ENCODE results near the gene WDR27.
A peak's percentile ranks its signal among the peaks of the same experiment; 100 is the strongest.

WDR27 gene

GRCh38 chr6:169678342-169678741, 23.5 kb downstream of the WDR27 start:
- Histone ChIP-seq H3K4me1 (ENCODE audit: control insufficient read depth, insufficient read depth, low read length, poor library complexity, severe bottlenecking) (no peaks in the 10 kb centered on the region), H3K4me3 (ENCODE audit: extremely low read depth, insufficient read depth, low read length, poor library complexity, severe bottlenecking) (no peak overlapping the region), H3K27ac (ENCODE audit: low read depth, low read length, severe bottlenecking) (no peak overlapping the region), H3K9me3 (ENCODE audit: control insufficient read depth, low read length) (peaks cover 3% of the 10 kb centered on the region), H3K36me3 (ENCODE audit: control insufficient read depth, insufficient read depth, low read length) (peaks cover 60% of the 10 kb centered on the region)
- WGBS, 2 experiments (ENCODE audit: insufficient coverage in 2 of 2) = 67 to 100% methylated on average over 1 of the region's 1 CpG

GRCh38 chr6:169677096-169677495, 24.7 kb downstream of the WDR27 start:
- Histone ChIP-seq H3K9me3 (ENCODE audit: control insufficient read depth, low read length) (peaks cover 3% of the 10 kb centered on the region), H3K27ac (ENCODE audit: low read depth, low read length, severe bottlenecking) (no peak overlapping the region), H3K36me3 (ENCODE audit: control insufficient read depth, insufficient read depth, low read length) (peaks cover 60% of the 10 kb centered on the region), H3K4me1 (ENCODE audit: control insufficient read depth, insufficient read depth, low read length, poor library complexity, severe bottlenecking) (no peaks in the 10 kb centered on the region), H3K4me3 (ENCODE audit: extremely low read depth, insufficient read depth, low read length, poor library complexity, severe bottlenecking) (no peak overlapping the region)
- 88 to 100% methylated on average over 1 of the region's 1 CpG for WGBS, 2 experiments (ENCODE audit: insufficient coverage in 2 of 2)

- H3K4me3 ChIP-seq (ENCODE audit: extremely low read depth, insufficient read depth, low read length, poor library complexity, severe bottlenecking) = no peak overlapping the region
- H3K36me3 ChIP-seq (ENCODE audit: control insufficient read depth, insufficient read depth, low read length) = peaks cover 56% of the 10 kb centered on the region
- 96 to 100% methylated on average over 1 to 3 of the region's 3 CpGs for WGBS, 2 experiments (ENCODE audit: insufficient coverage in 2 of 2)
- no peak overlapping the region for H3K27ac ChIP-seq (ENCODE audit: low read depth, low read length, severe bottlenecking)
- H3K9me3 ChIP-seq (ENCODE audit: control insufficient read depth, low read length) = peaks cover 3% of the 10 kb centered on the region
- no peaks in the 10 kb centered on the region for H3K4me1 ChIP-seq (ENCODE audit: control insufficient read depth, insufficient read depth, low read length, poor library complexity, severe bottlenecking)
These were observed 26.8 kb downstream of the WDR27 start for GRCh38 chr6:169675011-169675410.

- Histone ChIP-seq H3K4me1 (ENCODE audit: control insufficient read depth, insufficient read depth, low read length, poor library complexity, severe bottlenecking) (no peaks in the 10 kb centered on the region), H3K27ac (ENCODE audit: low read depth, low read length, severe bottlenecking) (no peak overlapping the region), H3K4me3 (ENCODE audit: extremely low read depth, insufficient read depth, low read length, poor library complexity, severe bottlenecking) (no peak overlapping the region), H3K9me3 (ENCODE audit: control insufficient read depth, low read length) (no peaks in the 10 kb centered on the region), H3K36me3 (ENCODE audit: control insufficient read depth, insufficient read depth, low read length) (peaks cover 54% of the 10 kb centered on the region)
- WGBS, 2 experiments (ENCODE audit: insufficient coverage in 2 of 2) = 94 to 96% methylated on average over 5 of the region's 5 CpGs
These were observed 30.3 kb downstream of the WDR27 start for GRCh38 chr6:169671563-169671962.

GRCh38 chr6:169669889-169670288, 31.9 kb downstream of the WDR27 start:
- peaks cover 51% of the 10 kb centered on the region for H3K36me3 ChIP-seq (ENCODE audit: control insufficient read depth, insufficient read depth, low read length)
- H3K4me1 ChIP-seq (ENCODE audit: control insufficient read depth, insufficient read depth, low read length, poor library complexity, severe bottlenecking) = no peaks in the 10 kb centered on the region
- WGBS, 2 experiments (ENCODE audit: insufficient coverage in 2 of 2) = 57 to 72% methylated on average over 2 of the region's 7 CpGs
- H3K27ac ChIP-seq (ENCODE audit: low read depth, low read length, severe bottlenecking) = peak overlapping the region; percentile 42
- H3K4me3 ChIP-seq (ENCODE audit: extremely low read depth, insufficient read depth, low read length, poor library complexity, severe bottlenecking) = no peak overlapping the region
- H3K9me3 ChIP-seq (ENCODE audit: control insufficient read depth, low read length) = no peaks in the 10 kb centered on the region

GRCh38 chr6:169669147-169669546, 32.7 kb downstream of the WDR27 start:
- 97 to 100% methylated on average over 6 of the region's 6 CpGs for whole genome bisulfite sequencing, 2 experiments (ENCODE audit: insufficient coverage in 2 of 2)
- no peaks in the 10 kb centered on the region for H3K9me3 ChIP-seq (ENCODE audit: control insufficient read depth, low read length)

GRCh38 chr6:169668203-169668847, 33.5 kb downstream of the WDR27 start:
- H3K27ac ChIP-seq (ENCODE audit: low read depth, low read length, severe bottlenecking) = no peak overlapping the region
- 81 to 82% methylated on average over 10 to 13 of the region's 15 CpGs for WGBS, 2 experiments (ENCODE audit: insufficient coverage in 2 of 2)
- no peaks in the 10 kb centered on the region for H3K9me3 ChIP-seq (ENCODE audit: control insufficient read depth, low read length)
- H3K4me3 ChIP-seq (ENCODE audit: extremely low read depth, insufficient read depth, low read length, poor library complexity, severe bottlenecking) = no peak overlapping the region
- H3K4me1 ChIP-seq (ENCODE audit: control insufficient read depth, insufficient read depth, low read length, poor library complexity, severe bottlenecking) = no peaks in the 10 kb centered on the region
- H3K36me3 ChIP-seq (ENCODE audit: control insufficient read depth, insufficient read depth, low read length) = peaks cover 63% of the 10 kb centered on the region

More at GRCh38 chr6:169669147-169669546, 32.7 kb downstream of the WDR27 start:
- Histone ChIP-seq H3K27ac (ENCODE audit: low read depth, low read length, severe bottlenecking) (peak overlapping the region; percentile 42), H3K4me3 (ENCODE audit: extremely low read depth, insufficient read depth, low read length, poor library complexity, severe bottlenecking) (no peak overlapping the region), H3K4me1 (ENCODE audit: control insufficient read depth, insufficient read depth, low read length, poor library complexity, severe bottlenecking) (no peaks in the 10 kb centered on the region), H3K36me3 (ENCODE audit: control insufficient read depth, insufficient read depth, low read length) (peaks cover 55% of the 10 kb centered on the region)

- Histone ChIP-seq H3K4me1 (ENCODE audit: control insufficient read depth, insufficient read depth, low read length, poor library complexity, severe bottlenecking) (no peaks in the 10 kb centered on the region), H3K9me3 (ENCODE audit: control insufficient read depth, low read length) (no peaks in the 10 kb centered on the region), H3K36me3 (ENCODE audit: control insufficient read depth, insufficient read depth, low read length) (peaks cover 62% of the 10 kb centered on the region), H3K27ac (ENCODE audit: low read depth, low read length, severe bottlenecking) (no peak overlapping the region), H3K4me3 (ENCODE audit: extremely low read depth, insufficient read depth, low read length, poor library complexity, severe bottlenecking) (no peak overlapping the region)
- 94 to 98% methylated on average over 20 to 23 of the region's 27 CpGs for WGBS, 2 experiments (ENCODE audit: insufficient coverage in 2 of 2)
These were observed 34.1 kb downstream of the WDR27 start for GRCh38 chr6:169667716-169668115.

- Histone ChIP-seq H3K36me3 (ENCODE audit: control insufficient read depth, insufficient read depth, low read length) (peaks cover 56% of the 10 kb centered on the region), H3K4me1 (ENCODE audit: control insufficient read depth, insufficient read depth, low read length, poor library complexity, severe bottlenecking) (no peaks in the 10 kb centered on the region), H3K4me3 (ENCODE audit: extremely low read depth, insufficient read depth, low read length, poor library complexity, severe bottlenecking) (no peak overlapping the region), H3K9me3 (ENCODE audit: control insufficient read depth, low read length) (no peaks in the 10 kb centered on the region), H3K27ac (ENCODE audit: low read depth, low read length, severe bottlenecking) (no peak overlapping the region)
- WGBS, 2 experiments (ENCODE audit: insufficient coverage in 2 of 2) = 93 to 94% methylated on average over 16 to 18 of the region's 18 CpGs
These were observed 35.4 kb downstream of the WDR27 start for GRCh38 chr6:169666441-169666840.

GRCh38 chr6:169665289-169665688, 36.5 kb downstream of the WDR27 start:
- H3K27ac ChIP-seq (ENCODE audit: low read depth, low read length, severe bottlenecking) = no peak overlapping the region
- 92 to 95% methylated on average over 6 to 7 of the region's 9 CpGs for WGBS, 2 experiments (ENCODE audit: insufficient coverage in 2 of 2)
- no peaks in the 10 kb centered on the region for H3K4me1 ChIP-seq (ENCODE audit: control insufficient read depth, insufficient read depth, low read length, poor library complexity, severe bottlenecking)
- H3K36me3 ChIP-seq (ENCODE audit: control insufficient read depth, insufficient read depth, low read length) = peaks cover 56% of the 10 kb centered on the region
- no peak overlapping the region for H3K4me3 ChIP-seq (ENCODE audit: extremely low read depth, insufficient read depth, low read length, poor library complexity, severe bottlenecking)
- no peaks in the 10 kb centered on the region for H3K9me3 ChIP-seq (ENCODE audit: control insufficient read depth, low read length)

- Histone ChIP-seq H3K27ac (ENCODE audit: low read depth, low read length, severe bottlenecking) (no peak overlapping the region), H3K9me3 (ENCODE audit: control insufficient read depth, low read length) (no peaks in the 10 kb centered on the region), H3K4me3 (ENCODE audit: extremely low read depth, insufficient read depth, low read length, poor library complexity, severe bottlenecking) (no peak overlapping the region), H3K4me1 (ENCODE audit: control insufficient read depth, insufficient read depth, low read length, poor library complexity, severe bottlenecking) (no peaks in the 10 kb centered on the region), H3K36me3 (ENCODE audit: control insufficient read depth, insufficient read depth, low read length) (peaks cover 50% of the 10 kb centered on the region)
- 93 to 97% methylated on average over 12 to 13 of the region's 14 CpGs for WGBS, 2 experiments (ENCODE audit: insufficient coverage in 2 of 2)
These were observed 37.6 kb downstream of the WDR27 start for GRCh38 chr6:169664227-169664626.
